ENCODE results near the gene ATP6V1C2.

DNA sequence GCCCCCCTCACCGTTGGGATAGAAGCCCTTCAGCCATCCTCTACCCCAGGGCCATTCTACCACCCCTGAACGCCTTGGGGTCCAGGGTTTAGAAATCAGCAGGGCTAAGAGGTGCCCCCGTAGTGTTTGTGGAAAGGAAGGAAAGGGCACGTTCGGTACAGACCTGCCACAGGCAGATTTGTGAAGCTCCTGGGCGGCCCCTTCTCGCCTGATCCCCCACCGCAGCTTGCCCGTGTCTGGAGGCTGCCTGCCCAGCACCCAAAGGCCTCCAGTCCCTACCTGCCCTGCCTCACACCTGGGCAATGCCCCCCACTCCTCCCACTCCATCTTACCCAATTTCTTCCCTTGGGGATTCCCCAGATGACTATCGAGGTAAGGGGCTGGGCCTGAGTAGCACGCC, 21.2 kb downstream of the ATP6V1C2 start:
- TF ChIP-seq, protein P1, sequence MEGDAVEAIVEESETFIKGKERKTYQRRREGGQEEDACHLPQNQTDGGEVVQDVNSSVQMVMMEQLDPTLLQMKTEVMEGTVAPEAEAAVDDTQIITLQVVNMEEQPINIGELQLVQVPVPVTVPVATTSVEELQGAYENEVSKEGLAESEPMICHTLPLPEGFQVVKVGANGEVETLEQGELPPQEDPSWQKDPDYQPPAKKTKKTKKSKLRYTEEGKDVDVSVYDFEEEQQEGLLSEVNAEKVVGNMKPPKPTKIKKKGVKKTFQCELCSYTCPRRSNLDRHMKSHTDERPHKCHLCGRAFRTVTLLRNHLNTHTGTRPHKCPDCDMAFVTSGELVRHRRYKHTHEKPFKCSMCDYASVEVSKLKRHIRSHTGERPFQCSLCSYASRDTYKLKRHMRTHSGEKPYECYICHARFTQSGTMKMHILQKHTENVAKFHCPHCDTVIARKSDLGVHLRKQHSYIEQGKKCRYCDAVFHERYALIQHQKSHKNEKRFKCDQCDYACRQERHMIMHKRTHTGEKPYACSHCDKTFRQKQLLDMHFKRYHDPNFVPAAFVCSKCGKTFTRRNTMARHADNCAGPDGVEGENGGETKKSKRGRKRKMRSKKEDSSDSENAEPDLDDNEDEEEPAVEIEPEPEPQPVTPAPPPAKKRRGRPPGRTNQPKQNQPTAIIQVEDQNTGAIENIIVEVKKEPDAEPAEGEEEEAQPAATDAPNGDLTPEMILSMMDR (IDR thresholded peaks at IDR 0.05), result no peak
- TF ChIP-seq ZFX (IDR thresholded peaks at IDR 0.05; ENCODE audit: borderline replicate concordance), result no peak
